Fibroblast of villous mesenchyme (primary cell): ENCODE measurements around the gene NBAS. TPM values are rescaled to one million over a fixed set of nuclear protein-coding genes. Genes with fewer than 3 reads are reported as not detected.

Source experiments
- DNase-seq: peaks from one replicate; pipeline ENCODE4 v3.0.0-alpha.2; 2010; ENCODE audit warnings: low read depth
- H3K4me3 ChIP-seq: 2 replicates; pipeline ENCODE4 v1.5.1; 2011; ENCODE audit warnings: low read depth, mild to moderate bottlenecking, low read length
- total RNA-seq: library from RNA; depleted of rRNA; stranded (reverse); fragments of >200 nt; gene quantifications from 2 replicates; pipeline ENCODE4 v1.2.3, GENCODE V29; 2012
- TF ChIP-seq, protein P1 (sequence below): IDR thresholded peaks from 2 replicates; pipeline ENCODE4 v1.5.1; 2012; ENCODE audit warnings: low read depth, mild to moderate bottlenecking, low read length; ENCODE audit not compliant: insufficient read depth

Gene NBAS
- total RNA-seq, 1 donor, result 109 TPM

DNA sequence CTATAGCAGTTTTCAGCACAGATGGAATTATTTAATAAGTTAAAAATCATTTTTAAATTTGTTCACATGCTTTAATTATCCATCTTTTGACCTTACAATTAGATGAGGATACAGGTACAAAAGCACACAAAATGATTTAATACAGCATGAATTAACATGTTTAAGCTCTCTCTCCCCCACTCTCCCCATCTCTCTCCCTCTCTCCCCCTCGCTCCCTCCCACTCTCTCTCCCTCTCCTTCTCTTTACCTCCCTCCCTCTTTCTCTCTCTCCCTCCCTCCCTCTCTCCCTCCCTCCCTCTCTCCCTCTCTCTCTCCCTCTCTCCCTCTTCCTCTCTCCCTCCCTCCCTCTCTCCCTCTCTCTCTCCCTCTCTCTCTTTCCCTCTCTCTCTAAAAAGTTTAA is 7.6 kb downstream of the NBAS start:
- no peak overlapping the region for H3K4me3 ChIP-seq
- no peak for DNase-seq
- TF ChIP-seq, protein P1, sequence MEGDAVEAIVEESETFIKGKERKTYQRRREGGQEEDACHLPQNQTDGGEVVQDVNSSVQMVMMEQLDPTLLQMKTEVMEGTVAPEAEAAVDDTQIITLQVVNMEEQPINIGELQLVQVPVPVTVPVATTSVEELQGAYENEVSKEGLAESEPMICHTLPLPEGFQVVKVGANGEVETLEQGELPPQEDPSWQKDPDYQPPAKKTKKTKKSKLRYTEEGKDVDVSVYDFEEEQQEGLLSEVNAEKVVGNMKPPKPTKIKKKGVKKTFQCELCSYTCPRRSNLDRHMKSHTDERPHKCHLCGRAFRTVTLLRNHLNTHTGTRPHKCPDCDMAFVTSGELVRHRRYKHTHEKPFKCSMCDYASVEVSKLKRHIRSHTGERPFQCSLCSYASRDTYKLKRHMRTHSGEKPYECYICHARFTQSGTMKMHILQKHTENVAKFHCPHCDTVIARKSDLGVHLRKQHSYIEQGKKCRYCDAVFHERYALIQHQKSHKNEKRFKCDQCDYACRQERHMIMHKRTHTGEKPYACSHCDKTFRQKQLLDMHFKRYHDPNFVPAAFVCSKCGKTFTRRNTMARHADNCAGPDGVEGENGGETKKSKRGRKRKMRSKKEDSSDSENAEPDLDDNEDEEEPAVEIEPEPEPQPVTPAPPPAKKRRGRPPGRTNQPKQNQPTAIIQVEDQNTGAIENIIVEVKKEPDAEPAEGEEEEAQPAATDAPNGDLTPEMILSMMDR, result no peak

DNA sequence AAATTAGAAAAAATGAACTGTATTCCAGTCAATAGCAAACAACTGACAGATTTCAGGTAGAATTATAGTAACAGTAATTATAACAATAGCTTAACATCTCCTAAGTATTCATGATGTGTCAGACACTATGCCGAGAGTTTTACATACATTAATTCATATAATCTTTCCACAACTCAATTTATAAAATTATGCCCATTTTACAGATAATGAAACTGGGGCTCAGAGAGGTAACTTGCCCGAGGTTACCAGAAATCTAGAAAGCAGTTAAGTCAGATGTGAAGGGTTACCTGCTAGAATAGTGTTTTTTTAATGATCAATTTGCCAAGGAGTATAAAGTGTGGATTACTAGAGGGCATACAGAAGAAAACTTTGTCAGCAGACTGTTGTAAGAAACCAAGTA is 12.2 kb downstream of the NBAS start:
- H3K4me3 ChIP-seq, result no peak overlapping the region
- TF ChIP-seq, protein P1, result no peak
- DNase-seq, result no peak

DNA sequence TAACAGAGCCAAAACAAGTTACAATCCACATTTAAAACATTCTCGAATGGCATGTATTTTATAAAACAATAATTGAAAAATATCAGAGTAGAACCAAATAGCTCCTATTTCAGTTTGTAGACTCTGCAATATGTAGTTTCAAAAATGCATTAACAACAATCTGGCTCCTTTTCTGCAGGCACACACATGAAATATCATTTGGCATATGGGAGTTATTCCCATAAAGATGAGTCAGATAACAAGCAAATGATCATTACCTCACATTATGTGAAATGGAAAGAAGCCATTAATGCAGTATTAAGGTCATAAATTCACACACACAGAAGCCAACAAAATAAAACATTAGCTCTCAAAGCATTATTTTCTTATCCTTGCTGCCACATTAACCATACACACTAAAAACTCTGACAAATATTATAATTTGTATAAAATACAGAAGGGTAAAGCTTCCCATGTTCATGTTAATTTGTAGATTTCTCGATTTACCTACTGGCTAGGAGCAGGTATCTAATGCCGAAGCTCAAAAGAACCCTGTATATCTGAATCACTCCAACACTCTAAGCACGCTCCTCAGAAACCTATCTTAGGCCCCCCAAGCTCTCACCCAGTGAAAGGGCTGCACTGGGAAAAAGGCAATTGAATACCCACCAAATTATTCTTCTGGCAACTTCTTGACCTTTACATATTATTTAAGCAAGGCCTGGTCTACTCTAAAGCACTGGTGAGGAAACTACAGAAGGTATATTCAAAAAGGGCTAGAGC is 13.8 kb downstream of the NBAS start:
- DNase-seq, result peak; percentile 24

DNA sequence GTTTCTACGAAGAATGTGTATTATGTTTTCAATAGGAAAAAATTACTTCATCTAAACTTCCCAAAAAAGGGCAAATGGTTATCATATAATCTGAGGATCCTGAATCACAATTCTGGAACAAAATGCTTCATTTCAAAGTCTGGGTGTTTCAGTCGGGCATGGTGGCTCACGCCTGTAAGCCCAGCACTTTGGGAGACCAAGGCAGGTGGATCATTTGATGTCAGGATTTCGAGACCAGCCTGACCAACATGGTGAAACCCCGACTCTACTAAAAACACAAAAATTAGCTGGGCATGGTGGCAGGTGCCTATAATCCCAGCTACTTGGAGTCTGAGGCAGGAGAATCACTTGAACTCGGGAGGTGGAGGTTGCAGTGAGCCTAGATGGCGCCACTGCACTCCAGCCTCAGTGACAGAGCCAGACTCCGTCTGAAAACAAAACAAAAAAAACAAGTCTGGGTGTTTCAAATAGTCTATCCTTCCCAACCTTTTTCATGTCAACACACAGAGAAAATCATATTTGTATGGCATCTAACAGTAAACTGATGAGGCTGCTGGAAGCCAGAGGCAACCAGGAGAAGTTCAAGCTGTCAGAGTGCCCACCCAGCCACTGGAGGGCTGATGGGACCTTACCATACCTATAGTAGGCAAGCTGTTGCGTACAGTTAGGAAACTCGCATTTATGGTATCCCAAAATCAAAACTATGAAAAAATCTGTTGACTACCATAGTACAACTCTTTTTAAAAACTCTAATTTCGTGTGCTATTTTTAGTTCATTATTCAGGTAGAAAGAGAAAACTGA is 14.6 kb downstream of the NBAS start:
- DNase-seq, result no peak
- TF ChIP-seq, protein P1, result peak; percentile 22
- no peak overlapping the region for H3K4me3 ChIP-seq

More for the DNA sequence above, 13.8 kb downstream of the NBAS start:
- TF ChIP-seq, protein P1, result no peak
- no peak overlapping the region for H3K4me3 ChIP-seq

DNA sequence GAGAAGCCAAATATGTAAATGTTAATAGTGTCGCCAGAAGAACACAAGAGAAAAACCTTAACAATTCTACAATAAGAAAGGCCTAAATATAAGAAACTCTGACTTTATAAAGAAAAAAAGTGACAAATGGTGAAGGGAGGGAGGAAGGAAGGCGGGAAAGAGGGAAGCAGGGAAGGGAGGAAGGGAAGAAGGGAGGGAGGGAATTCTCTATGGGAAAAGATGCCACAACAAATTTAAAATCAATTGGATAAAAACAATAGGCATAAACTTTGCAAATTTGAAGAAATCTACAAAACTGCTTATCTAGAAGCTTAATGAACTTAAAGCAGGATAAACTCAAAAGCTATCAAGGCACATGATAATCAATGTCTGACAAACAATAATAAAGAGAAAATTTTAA is 16.9 kb downstream of the NBAS start:
- TF ChIP-seq, protein P1, result no peak
- no peak for DNase-seq
- no peak overlapping the region for H3K4me3 ChIP-seq

DNA sequence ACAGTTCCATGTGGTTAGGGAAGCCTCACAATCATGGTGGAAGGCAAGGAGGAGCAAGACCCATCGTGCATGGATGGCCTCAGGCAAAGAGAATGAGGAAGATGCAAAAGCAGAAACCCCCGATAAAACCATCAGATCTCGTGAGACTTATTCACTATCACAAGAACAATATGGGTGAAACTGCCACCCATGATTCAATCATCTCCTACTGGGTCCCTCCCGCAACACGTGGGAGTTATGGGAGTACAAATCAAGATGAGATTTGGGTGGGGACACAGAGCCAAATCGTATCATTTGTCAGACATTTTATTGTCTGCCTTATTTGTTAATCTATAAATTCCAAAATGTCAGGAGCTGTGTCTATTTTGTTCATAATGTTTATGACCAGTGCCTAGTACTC is 17.6 kb downstream of the NBAS start:
- TF ChIP-seq, protein P1, result no peak
- H3K4me3 ChIP-seq, result no peak overlapping the region
- no peak for DNase-seq
